ENCODE measurements around the gene KIF22. TPM values are rescaled to one million over a fixed set of nuclear protein-coding genes. Genes with fewer than 3 reads are reported as not detected.
A peak's percentile ranks its signal among the peaks of the same experiment; 100 is the strongest.

The KIF22 gene
- polyA plus RNA-seq, 3 donors from 2014 or later = 33.1 to 45.2 (median 33.3) TPM

GRCh38 chr16:29809031-29809747 is 18.6 kb downstream of the KIF22 start:
- Mint-ChIP-seq H3K27me3 (ENCODE audit: low read depth in 3 of 3) (peaks cover 38 to 42% (median 42%) of the 10 kb centered on the region in 3 donors), H3K9me3 (no peaks in the 10 kb centered on the region), H3K4me1 (peaks cover 44 to 49% of the 10 kb centered on the region in 2 donors), H3K27ac (peak overlapping the region; percentile 96 to 100 (median 100)), H3K36me3 (peaks cover 4% of the 10 kb centered on the region in 3 donors), H3K4me3 (peak overlapping the region; percentile 90 to 98 (median 95))
- DNase-seq = no peak

GRCh38 chr16:29809850-29810698 is 19.5 kb downstream of the KIF22 start:
- Mint-ChIP-seq H3K4me3 (peak overlapping the region; percentile 60 to 87 (median 85)), H3K27ac (peak overlapping the region; percentile 84 to 96 (median 94)), H3K27me3 (ENCODE audit: low read depth in 3 of 3) (peaks cover 32 to 40% (median 40%) of the 10 kb centered on the region in 3 donors), H3K9me3 (no peaks in the 10 kb centered on the region), H3K4me1 (peaks cover 41 to 47% of the 10 kb centered on the region in 2 donors), H3K36me3 (peaks cover 4% of the 10 kb centered on the region in 3 donors)
- peak in 1 of 3 donors; percentile 49 for DNase-seq

- H3K4me1 Mint-ChIP-seq = peaks cover 44 to 50% of the 10 kb centered on the region in 2 donors
- peaks cover 4 to 5% (median 4%) of the 10 kb centered on the region in 3 donors for H3K36me3 Mint-ChIP-seq
- no peak for DNase-seq
- H3K27ac Mint-ChIP-seq = peak overlapping the region; percentile 84 to 96 (median 94)
- peaks cover 29 to 39% (median 37%) of the 10 kb centered on the region in 3 donors for H3K27me3 Mint-ChIP-seq (ENCODE audit: low read depth in 3 of 3)
- H3K9me3 Mint-ChIP-seq = no peaks in the 10 kb centered on the region
- peak overlapping the region; percentile 85 to 89 (median 87) for H3K4me3 Mint-ChIP-seq
Measured at GRCh38 chr16:29810699-29811169, 20.2 kb downstream of the KIF22 start.

GRCh38 chr16:29811170-29811895 is 20.8 kb downstream of the KIF22 start:
- Mint-ChIP-seq H3K36me3 (peaks cover 4 to 9% (median 4%) of the 10 kb centered on the region in 3 donors), H3K27me3 (ENCODE audit: low read depth in 3 of 3) (peaks cover 32 to 42% (median 40%) of the 10 kb centered on the region in 3 donors), H3K4me3 (peak overlapping the region; percentile 85 to 89 (median 87)), H3K27ac (peak overlapping the region; percentile 84 to 96 (median 94)), H3K4me1 (peaks cover 49 to 53% of the 10 kb centered on the region in 2 donors), H3K9me3 (no peaks in the 10 kb centered on the region)
- peak; percentile 76 to 84 (median 80) for DNase-seq

- Mint-ChIP-seq H3K36me3 (peaks cover 4 to 9% (median 4%) of the 10 kb centered on the region in 3 donors), H3K4me3 (peak within 1 kb of the TSS; percentile 85 to 89 (median 87)), H3K27ac (peak within 1 kb of the TSS; percentile 84 to 96 (median 94)), H3K27me3 (ENCODE audit: low read depth in 3 of 3) (peaks cover 30 to 42% (median 39%) of the 10 kb centered on the region in 3 donors), H3K9me3 (no peaks in the 10 kb centered on the region), H3K4me1 (peaks cover 55 to 58% of the 10 kb centered on the region in 2 donors)
- DNase-seq = peak; percentile 50 to 55 (median 51)
Measured at GRCh38 chr16:29811896-29812665, 21.5 kb downstream of the KIF22 start, which contains the start of gene PRRT2. PRRT2 (plus strand) TSS chr16:29812193; CDS start chr16:29813055, 862 bp downstream.

- peak overlapping the region; percentile 52 to 87 (median 85) for H3K4me3 Mint-ChIP-seq
- H3K27ac Mint-ChIP-seq = peak overlapping the region in 4 of 6 donors; percentile 40 to 48 (median 45)
- DNase-seq = no peak
- H3K27me3 Mint-ChIP-seq (ENCODE audit: low read depth in 3 of 3) = peaks cover 22 to 33% (median 30%) of the 10 kb centered on the region in 3 donors
- H3K9me3 Mint-ChIP-seq = no peaks in the 10 kb centered on the region
- H3K4me1 Mint-ChIP-seq = peaks cover 56 to 57% of the 10 kb centered on the region in 2 donors
- H3K36me3 Mint-ChIP-seq = peaks cover 4 to 10% (median 5%) of the 10 kb centered on the region in 3 donors
Measured at GRCh38 chr16:29812754-29813643, 22.4 kb downstream of the KIF22 start.

GRCh38 chr16:29813644-29814562 is 23.4 kb downstream of the KIF22 start:
- Mint-ChIP-seq H3K27me3 (ENCODE audit: low read depth in 3 of 3) (peaks cover 19 to 27% (median 23%) of the 10 kb centered on the region in 3 donors), H3K27ac (peak overlapping the region in 1 of 6 donors; percentile 35)
- DNase-seq = no peak

GRCh38 chr16:29814592-29814991 is 24.0 kb downstream of the KIF22 start:
- Mint-ChIP-seq H3K27me3 (ENCODE audit: low read depth in 3 of 3) (peaks cover 19 to 26% (median 25%) of the 10 kb centered on the region in 3 donors), H3K4me1 (peaks cover 58 to 61% of the 10 kb centered on the region in 2 donors), H3K36me3 (peaks cover 0 to 16% (median 5%) of the 10 kb centered on the region in 3 donors), H3K9me3 (no peaks in the 10 kb centered on the region), H3K27ac (peak overlapping the region in 5 of 6 donors; percentile 45 to 95 (median 66)), H3K4me3 (peak overlapping the region; percentile 28 to 99 (median 52))
- DNase-seq = no peak

More at GRCh38 chr16:29813644-29814562, 23.4 kb downstream of the KIF22 start:
- H3K4me1 Mint-ChIP-seq = peaks cover 56% of the 10 kb centered on the region in 2 donors
- peak overlapping the region in 4 of 5 donors; percentile 10 to 50 (median 27) for H3K4me3 Mint-ChIP-seq
- H3K9me3 Mint-ChIP-seq = no peaks in the 10 kb centered on the region
- peaks cover 0 to 11% (median 5%) of the 10 kb centered on the region in 3 donors for H3K36me3 Mint-ChIP-seq

- peaks cover 58 to 67% of the 10 kb centered on the region in 2 donors for H3K4me1 Mint-ChIP-seq
- DNase-seq = no peak
- H3K9me3 Mint-ChIP-seq = no peaks in the 10 kb centered on the region
- H3K27ac Mint-ChIP-seq = peak overlapping the region; percentile 46 to 100 (median 96)
- H3K4me3 Mint-ChIP-seq = peak overlapping the region; percentile 93 to 99 (median 99)
- H3K36me3 Mint-ChIP-seq = peaks cover 0 to 17% (median 5%) of the 10 kb centered on the region in 3 donors
- H3K27me3 Mint-ChIP-seq (ENCODE audit: low read depth in 3 of 3) = peaks cover 16 to 22% (median 22%) of the 10 kb centered on the region in 3 donors
Measured at GRCh38 chr16:29815032-29815721, 24.6 kb downstream of the KIF22 start.
